Measurements from ENCODE around the gene MORN2. TPM values are rescaled to one million over a fixed set of nuclear protein-coding genes. Genes with fewer than 3 reads are reported as not detected.

Gene MORN2
- total RNA-seq, 4 donors from 2014 or later, result 10.0 to 14.6 (median 12.9) TPM; not detected in 1

- 85 to 93% methylated on average over 3 of the region's 3 CpGs for WGBS, 2 donors (ENCODE audit: low coverage in 1 of 2)
- TF ChIP-seq, protein P1, sequence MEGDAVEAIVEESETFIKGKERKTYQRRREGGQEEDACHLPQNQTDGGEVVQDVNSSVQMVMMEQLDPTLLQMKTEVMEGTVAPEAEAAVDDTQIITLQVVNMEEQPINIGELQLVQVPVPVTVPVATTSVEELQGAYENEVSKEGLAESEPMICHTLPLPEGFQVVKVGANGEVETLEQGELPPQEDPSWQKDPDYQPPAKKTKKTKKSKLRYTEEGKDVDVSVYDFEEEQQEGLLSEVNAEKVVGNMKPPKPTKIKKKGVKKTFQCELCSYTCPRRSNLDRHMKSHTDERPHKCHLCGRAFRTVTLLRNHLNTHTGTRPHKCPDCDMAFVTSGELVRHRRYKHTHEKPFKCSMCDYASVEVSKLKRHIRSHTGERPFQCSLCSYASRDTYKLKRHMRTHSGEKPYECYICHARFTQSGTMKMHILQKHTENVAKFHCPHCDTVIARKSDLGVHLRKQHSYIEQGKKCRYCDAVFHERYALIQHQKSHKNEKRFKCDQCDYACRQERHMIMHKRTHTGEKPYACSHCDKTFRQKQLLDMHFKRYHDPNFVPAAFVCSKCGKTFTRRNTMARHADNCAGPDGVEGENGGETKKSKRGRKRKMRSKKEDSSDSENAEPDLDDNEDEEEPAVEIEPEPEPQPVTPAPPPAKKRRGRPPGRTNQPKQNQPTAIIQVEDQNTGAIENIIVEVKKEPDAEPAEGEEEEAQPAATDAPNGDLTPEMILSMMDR (IDR thresholded peaks at IDR 0.05), result no peak
- TF ChIP-seq POLR2A (IDR thresholded peaks at IDR 0.05) (no peak), EP300 (IDR thresholded peaks at IDR 0.05; ENCODE audit: low read depth) (no peak), POLR2AphosphoS5 (IDR thresholded peaks at IDR 0.05) (no peak)
- Histone ChIP-seq H3K4me1 (no peaks in the 10 kb centered on the region), H3K4me3 (no peak within 1 kb of the TSS), H3K9me3 (no peaks in the 10 kb centered on the region), H3K36me3 (no peaks in the 10 kb centered on the region), H3K27ac (no peak within 1 kb of the TSS), H3K27me3 (no peaks in the 10 kb centered on the region)
- DNase-seq, result no peak
- intact Hi-C loops (cut with DNase I; ENCODE audit: low total_unique reads), result no loop called here
- in situ Hi-C loops (cut with MboI; ENCODE audit: low pct_ligation_motif_present in 1 of 4, low pct_unique_long_range_greater_than_20kb in 1 of 4, low sequenced_read_pairs in 3 of 4), result no loop called here
Measured at GRCh38 chr2:38889575-38889974, 13.8 kb downstream of the MORN2 start, which contains the start of gene ARHGEF33. Gene ARHGEF33 (plus strand): TSS chr2:38889875. CDS start chr2:38919448, 29,573 bp downstream.

DNA sequence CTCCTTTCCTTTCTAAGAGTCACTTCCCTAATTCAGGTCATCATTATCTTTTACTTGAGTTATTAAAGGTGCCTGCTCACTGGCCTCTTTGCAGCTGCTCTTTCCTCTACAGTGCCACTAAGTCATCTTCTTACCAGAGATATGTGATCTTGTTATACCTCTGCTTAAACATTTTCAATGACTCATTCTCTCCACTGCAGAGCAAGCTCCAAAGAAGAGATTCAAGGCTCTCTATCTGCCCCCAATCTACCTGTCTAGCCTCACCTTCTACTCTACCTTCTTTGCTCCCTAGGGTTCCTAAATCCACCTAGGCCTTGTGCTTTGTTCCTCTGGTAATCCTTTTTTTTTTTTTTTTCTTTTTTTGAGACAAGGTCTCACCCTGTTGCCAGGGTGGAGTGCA is 17.0 kb downstream of the MORN2 start:
- no peaks in the 10 kb centered on the region for H3K27me3 ChIP-seq
- TF ChIP-seq POLR2AphosphoS5 (IDR thresholded peaks at IDR 0.05) (no peak), POLR2A (IDR thresholded peaks at IDR 0.05) (no peak), EP300 (IDR thresholded peaks at IDR 0.05; ENCODE audit: low read depth) (no peak)
- TF ChIP-seq, protein P1 (IDR thresholded peaks at IDR 0.05), result no peak
- intact Hi-C loops (cut with DNase I; ENCODE audit: low total_unique reads), result no loop called here
- H3K9me3 ChIP-seq, result no peaks in the 10 kb centered on the region
- no peak for DNase-seq
- no peak overlapping the region for H3K27ac ChIP-seq
- no peaks in the 10 kb centered on the region for H3K4me1 ChIP-seq
- no peaks in the 10 kb centered on the region for H3K36me3 ChIP-seq
- no peak overlapping the region for H3K4me3 ChIP-seq
- in situ Hi-C loops (cut with MboI; ENCODE audit: low pct_ligation_motif_present in 1 of 4, low pct_unique_long_range_greater_than_20kb in 1 of 4, low sequenced_read_pairs in 3 of 4), result no loop called here

DNA sequence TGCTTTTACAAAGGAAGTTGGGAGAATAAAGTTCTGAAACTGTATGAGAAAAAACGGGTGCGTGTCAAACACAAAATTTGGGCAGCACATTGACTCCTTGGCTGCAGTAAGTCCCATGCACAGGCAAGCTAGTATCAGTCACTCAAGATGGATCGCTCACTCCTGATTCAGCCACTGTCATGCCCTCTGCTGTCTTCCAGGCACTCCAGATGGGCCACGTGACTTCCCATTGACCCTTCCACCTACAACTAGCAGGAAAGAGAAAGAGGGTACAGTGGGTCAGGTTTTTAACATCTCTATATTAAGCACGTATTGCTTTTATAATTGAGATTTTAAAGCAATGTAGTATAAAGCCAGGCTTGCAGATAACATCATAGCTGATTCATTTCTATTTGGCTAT is 22.5 kb downstream of the MORN2 start:
- in situ Hi-C loops (cut with MboI; ENCODE audit: low pct_ligation_motif_present in 1 of 4, low pct_unique_long_range_greater_than_20kb in 1 of 4, low sequenced_read_pairs in 3 of 4), result no loop called here
- 87 to 91% methylated on average over 3 to 5 of the region's 5 CpGs for WGBS, 2 donors (ENCODE audit: low coverage in 1 of 2)
- DNase-seq, result no peak
- TF ChIP-seq, protein P1 (IDR thresholded peaks at IDR 0.05), result no peak
- H3K4me1 ChIP-seq, result no peaks in the 10 kb centered on the region
- H3K4me3 ChIP-seq, result no peak overlapping the region
- no peaks in the 10 kb centered on the region for H3K27me3 ChIP-seq
- no peaks in the 10 kb centered on the region for H3K36me3 ChIP-seq
- no peaks in the 10 kb centered on the region for H3K9me3 ChIP-seq
- no peak overlapping the region for H3K27ac ChIP-seq
- intact Hi-C loops (cut with DNase I; ENCODE audit: low total_unique reads), result no loop called here

- in situ Hi-C loops (cut with MboI; ENCODE audit: low pct_ligation_motif_present in 1 of 4, low pct_unique_long_range_greater_than_20kb in 1 of 4, low sequenced_read_pairs in 3 of 4), result no loop called here
- intact Hi-C loops (cut with DNase I; ENCODE audit: low total_unique reads), result no loop called here
Measured at GRCh38 chr2:38900726-38901125, 24.9 kb downstream of the MORN2 start.

More at GRCh38 chr2:38900726-38901125, 24.9 kb downstream of the MORN2 start:
- H3K4me1 ChIP-seq, result no peaks in the 10 kb centered on the region
- DNase-seq, result no peak
- H3K36me3 ChIP-seq, result no peaks in the 10 kb centered on the region
- TF ChIP-seq POLR2AphosphoS5 (IDR thresholded peaks at IDR 0.05), result no peak
- no peak for TF ChIP-seq POLR2A (IDR thresholded peaks at IDR 0.05)
- TF ChIP-seq EP300 (IDR thresholded peaks at IDR 0.05; ENCODE audit: low read depth), result no peak
- TF ChIP-seq, protein P1 (IDR thresholded peaks at IDR 0.05), result no peak
- no peak overlapping the region for H3K4me3 ChIP-seq
- H3K27ac ChIP-seq, result no peak overlapping the region
- 88% methylated on average over 1 of the region's 1 CpG; no CpG with 5 or more reads in 1 of the 2 donors for WGBS, 2 donors (ENCODE audit: low coverage in 1 of 2)
- no peaks in the 10 kb centered on the region for H3K27me3 ChIP-seq
- H3K9me3 ChIP-seq, result no peaks in the 10 kb centered on the region

Data from transverse colon (tissue), 4 donors.